HFF-Myc (cell line): ENCODE measurements around the gene GYS1.

ENCODE experiments used
- DNase-seq: peaks from one replicate; pipeline ENCODE4 v3.0.0-alpha.2; 2011; ENCODE audit warnings: low read depth; ENCODE audit errors: extremely low read depth
- H3K4me3 ChIP-seq: replicated peaks from 2 replicates; pipeline ENCODE4 v1.5.1; 2011; ENCODE audit warnings: low read depth, mild to moderate bottlenecking, control low read depth, low read length
- CTCF ChIP-seq: IDR thresholded peaks from 2 replicates; pipeline ENCODE4 v1.5.1; 2012; ENCODE audit warnings: mild to moderate bottlenecking, low read depth, low read length, control low read depth; ENCODE audit errors: missing control alignments

Gene GYS1

GRCh38 chr19:48963371-48964204, 29.5 kb downstream of the GYS1 start:
- TF ChIP-seq CTCF: no peak
- no peak for DNase-seq
- H3K4me3 ChIP-seq: no peak overlapping the region

DNA sequence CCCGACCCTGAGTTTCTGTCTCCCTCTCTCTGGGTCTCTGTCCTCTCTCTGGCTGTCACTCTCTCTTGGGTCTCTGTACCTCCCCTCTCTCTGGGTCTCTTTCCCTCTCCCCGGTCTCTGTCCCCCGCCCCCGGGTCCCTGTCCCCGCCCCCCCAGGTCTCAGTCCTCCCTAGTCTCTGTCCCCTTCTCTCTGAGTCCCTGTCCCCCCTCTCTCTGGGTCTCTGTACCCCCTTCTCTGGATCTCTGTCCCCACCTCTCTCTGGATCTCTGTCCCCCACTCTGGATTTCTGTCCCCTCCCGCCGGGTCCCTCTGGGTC, 30.3 kb downstream of the GYS1 start:
- no peak for TF ChIP-seq CTCF
- H3K4me3 ChIP-seq: no peak overlapping the region
- DNase-seq: no peak

GRCh38 chr19:48962029-48962848, 30.9 kb downstream of the GYS1 start:
- TF ChIP-seq CTCF: no peak
- H3K4me3 ChIP-seq: no peak overlapping the region
- DNase-seq: no peak

DNA sequence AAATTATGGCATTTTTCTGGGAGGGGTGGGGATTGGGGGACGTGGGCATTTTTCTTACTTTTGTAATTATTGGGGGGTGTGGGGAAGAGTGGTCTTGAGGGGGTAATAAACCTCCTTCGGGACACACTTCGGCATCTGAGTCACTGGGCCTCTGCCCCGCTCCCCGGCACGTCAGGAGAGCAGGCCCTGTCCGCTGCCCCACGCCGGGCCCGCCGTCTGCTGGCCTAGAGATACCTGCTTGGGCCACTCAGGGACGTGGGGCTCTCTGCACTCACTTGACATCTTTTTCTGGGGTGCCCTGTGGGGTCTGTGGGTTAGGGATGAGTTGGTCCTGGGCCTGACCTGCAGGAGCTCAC, 31.5 kb downstream of the GYS1 start:
- H3K4me3 ChIP-seq: no peak overlapping the region
- TF ChIP-seq CTCF: no peak
- DNase-seq: no peak

DNA sequence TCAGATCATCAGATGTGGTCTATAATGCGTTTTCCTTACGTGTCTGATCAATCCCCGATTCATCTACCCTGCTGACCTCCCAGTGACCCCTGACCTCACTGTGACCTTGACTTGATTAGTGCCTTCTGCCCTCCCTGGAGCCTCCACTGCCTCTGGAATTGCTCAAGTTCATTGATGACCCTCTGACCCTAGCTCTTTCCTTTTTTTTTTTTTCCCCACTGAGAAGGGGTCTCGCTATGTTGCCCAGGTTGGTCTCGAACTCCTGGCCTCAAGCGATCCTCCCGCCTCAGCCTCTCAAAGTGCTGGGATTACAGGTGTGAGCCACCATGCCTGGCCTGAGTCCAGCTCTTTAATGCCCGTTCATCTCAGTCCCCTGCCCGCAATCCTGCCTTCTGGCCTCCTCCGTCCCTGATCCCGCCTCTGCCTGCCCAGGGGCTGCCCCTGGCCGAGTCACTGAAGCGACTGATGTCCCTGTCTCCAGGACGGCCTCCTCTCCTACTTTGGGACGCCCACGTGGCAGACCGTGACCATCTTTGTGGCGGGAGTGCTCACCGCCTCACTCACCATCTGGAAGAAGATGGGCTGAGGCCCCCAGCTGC, 32.0 kb downstream of the GYS1 start:
- no peak overlapping the region for H3K4me3 ChIP-seq
- TF ChIP-seq CTCF: no peak
- no peak for DNase-seq

DNA sequence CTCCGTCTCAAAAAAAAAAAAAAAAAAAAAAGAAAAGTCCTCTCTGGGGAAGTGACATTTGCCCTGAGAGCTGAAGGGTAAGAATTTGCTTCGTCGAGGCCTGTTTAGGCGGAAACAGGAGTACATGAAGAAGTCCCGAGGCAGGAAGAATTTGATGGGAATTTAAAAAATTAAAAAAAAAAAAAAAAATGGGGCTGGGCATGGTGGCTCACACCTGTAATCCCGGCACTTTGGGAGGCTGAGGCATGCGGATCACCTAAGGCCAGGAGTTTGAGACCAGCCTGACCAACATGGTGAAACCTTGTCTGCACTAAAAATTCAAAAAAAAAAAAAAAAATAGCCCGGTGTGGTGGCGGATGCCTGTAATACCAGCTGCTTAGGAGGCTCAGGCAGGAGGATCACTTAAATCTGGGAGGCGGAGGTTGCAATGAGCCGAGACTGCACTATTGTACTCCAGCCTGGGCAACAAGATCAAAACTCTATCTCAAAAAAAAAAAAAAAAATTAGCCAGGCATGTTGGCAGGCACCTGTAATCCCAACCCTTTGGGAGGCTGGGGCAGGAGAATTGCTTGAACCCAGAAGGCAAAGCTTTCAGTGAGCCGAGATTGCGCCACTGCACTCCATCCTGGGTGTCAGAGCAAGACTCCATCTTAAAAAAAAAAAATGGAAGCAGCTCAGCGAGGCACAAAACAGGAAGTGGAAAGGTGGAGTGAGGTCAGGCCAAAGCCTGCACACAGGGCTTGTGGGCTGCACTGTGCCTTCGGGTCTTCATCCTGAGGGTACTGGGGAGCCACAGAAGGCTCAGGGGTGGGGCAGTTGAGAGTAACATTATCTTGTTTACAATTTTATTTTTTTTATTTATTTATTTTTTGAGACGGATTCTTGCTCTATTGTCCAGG, 33.5 kb downstream of the GYS1 start:
- no peak for DNase-seq
- no peak overlapping the region for H3K4me3 ChIP-seq
- no peak for TF ChIP-seq CTCF
